GM06990 (cell line): ENCODE results near the gene MMEL1.

ENCODE experiments used
- DNase-seq: peaks from one replicate; pipeline ENCODE4 v3.0.0-alpha.2; 2011; ENCODE audit not compliant: insufficient read length; ENCODE audit errors: extremely low read depth
- H3K27me3 ChIP-seq: replicated peaks from 2 replicates; pipeline ENCODE4 v1.6.0; 2011; ENCODE audit warnings: low read length; ENCODE audit not compliant: control insufficient read depth, insufficient read depth
- H3K36me3 ChIP-seq: 2 replicates; pipeline ENCODE4 v1.5.1; 2011; ENCODE audit warnings: low read length; ENCODE audit not compliant: control insufficient read depth, insufficient read depth
- H3K4me3 ChIP-seq: replicated peaks from 2 replicates; pipeline ENCODE4 v1.5.1; 2011; ENCODE audit warnings: low read depth, mild to moderate bottlenecking, control low read depth, low read length
- TF ChIP-seq, protein P1 (sequence below): IDR thresholded peaks from 2 replicates; pipeline ENCODE4 v1.5.1; 2011; ENCODE audit warnings: low read length, control low read depth, mild to moderate bottlenecking, inconsistent platforms; ENCODE audit not compliant: insufficient read depth, poor library complexity, severe bottlenecking

MMEL1 gene

DNA sequence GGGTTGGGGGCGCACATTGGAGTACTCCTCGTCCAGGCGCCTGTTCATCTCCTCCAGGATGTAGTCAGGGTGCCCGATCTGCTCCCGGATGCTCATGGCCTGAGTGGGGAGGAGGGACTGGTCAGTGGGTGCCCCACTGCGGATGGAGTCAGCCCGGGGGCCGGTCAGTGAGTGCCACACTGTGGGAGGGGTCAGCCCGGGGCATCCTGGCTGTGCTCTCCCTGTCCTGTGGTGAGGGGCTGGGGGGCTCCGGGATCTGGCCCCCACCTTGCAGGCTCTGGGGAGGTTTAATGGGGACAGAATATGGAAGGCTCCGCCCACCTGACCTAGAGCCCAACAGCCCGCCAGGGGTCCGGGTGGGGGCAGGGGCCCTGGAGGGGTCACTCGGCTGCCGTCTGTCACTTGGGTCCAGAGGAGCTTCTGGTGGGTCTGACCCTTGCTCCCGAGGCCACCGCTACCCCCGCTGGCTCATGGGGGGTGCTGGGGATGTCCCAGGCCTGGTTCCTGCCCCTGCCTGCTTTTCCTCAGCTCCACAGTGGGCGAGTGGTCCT, 37.5 kb downstream of the MMEL1 start:
- TF ChIP-seq, protein P1, sequence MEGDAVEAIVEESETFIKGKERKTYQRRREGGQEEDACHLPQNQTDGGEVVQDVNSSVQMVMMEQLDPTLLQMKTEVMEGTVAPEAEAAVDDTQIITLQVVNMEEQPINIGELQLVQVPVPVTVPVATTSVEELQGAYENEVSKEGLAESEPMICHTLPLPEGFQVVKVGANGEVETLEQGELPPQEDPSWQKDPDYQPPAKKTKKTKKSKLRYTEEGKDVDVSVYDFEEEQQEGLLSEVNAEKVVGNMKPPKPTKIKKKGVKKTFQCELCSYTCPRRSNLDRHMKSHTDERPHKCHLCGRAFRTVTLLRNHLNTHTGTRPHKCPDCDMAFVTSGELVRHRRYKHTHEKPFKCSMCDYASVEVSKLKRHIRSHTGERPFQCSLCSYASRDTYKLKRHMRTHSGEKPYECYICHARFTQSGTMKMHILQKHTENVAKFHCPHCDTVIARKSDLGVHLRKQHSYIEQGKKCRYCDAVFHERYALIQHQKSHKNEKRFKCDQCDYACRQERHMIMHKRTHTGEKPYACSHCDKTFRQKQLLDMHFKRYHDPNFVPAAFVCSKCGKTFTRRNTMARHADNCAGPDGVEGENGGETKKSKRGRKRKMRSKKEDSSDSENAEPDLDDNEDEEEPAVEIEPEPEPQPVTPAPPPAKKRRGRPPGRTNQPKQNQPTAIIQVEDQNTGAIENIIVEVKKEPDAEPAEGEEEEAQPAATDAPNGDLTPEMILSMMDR, result no peak
- no peaks in the 10 kb centered on the region for H3K36me3 ChIP-seq
- no peaks in the 10 kb centered on the region; the same call in 1 of the 2 replicates for H3K27me3 ChIP-seq
- no peak for DNase-seq
- H3K4me3 ChIP-seq, result no peak overlapping the region

DNA sequence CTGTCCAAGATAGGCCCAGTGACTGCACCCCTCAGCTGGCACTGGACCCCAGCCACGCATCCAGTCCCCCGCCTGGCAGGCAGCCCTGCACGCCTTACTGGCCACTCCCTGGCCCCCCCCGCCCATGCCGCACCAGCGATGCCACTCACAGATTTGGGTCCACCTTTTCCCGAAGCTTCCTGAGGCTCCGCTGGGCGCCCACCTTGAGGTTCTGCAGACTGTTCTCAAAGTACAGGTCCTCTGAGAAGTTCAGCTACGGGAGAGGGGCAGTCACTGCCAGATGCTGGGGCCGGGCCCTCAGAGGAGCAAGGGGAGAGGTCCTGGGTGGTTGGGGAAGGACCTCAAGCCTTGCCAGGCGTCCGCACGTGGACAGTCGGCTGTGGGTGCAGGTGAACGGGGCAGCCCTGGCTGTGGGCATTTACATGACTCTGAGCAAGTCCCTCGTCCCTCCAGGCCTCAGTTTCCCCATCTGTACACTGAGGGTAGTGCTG, 38.1 kb downstream of the MMEL1 start:
- Histone ChIP-seq H3K4me3 (no peak overlapping the region), H3K36me3 (no peaks in the 10 kb centered on the region), H3K27me3 (no peaks in the 10 kb centered on the region; the same call in 1 of the 2 replicates)
- TF ChIP-seq, protein P1, result no peak
- no peak for DNase-seq

DNA sequence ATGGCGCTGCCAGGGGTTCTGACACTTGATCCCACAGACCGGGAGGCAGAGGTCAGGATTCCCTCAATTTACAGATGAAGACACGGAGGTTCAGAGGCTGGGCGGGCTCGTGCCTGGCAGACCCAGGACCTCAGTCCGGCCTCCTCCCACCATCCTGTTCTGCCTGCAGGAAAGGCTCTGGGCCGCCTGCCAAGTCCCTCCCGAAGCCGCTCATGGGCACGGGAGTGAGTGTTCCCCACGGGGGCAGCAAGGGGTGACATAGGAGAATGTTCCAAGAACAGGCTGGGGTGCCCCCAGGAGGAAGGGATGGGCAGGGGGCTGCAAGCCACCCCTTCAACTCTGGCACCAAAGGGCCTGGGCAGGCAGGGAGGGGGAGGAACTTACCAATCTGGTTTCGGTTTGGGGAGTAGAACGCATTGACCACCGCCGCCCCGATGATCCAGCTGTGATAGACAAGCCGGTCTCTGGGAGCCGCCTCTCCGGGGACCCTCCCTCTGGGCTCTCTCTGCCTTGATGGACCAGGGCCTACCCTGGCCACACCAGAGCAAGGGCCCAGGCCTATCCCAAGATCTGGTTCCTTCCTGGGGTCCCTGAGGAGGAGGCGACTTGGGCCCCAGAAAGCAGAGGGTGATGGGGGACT, 38.7 kb downstream of the MMEL1 start:
- H3K4me3 ChIP-seq, result no peak overlapping the region
- H3K36me3 ChIP-seq, result no peaks in the 10 kb centered on the region
- H3K27me3 ChIP-seq, result no peaks in the 10 kb centered on the region; the same call in 1 of the 2 replicates
- no peak for DNase-seq
- TF ChIP-seq, protein P1, result no peak

DNA sequence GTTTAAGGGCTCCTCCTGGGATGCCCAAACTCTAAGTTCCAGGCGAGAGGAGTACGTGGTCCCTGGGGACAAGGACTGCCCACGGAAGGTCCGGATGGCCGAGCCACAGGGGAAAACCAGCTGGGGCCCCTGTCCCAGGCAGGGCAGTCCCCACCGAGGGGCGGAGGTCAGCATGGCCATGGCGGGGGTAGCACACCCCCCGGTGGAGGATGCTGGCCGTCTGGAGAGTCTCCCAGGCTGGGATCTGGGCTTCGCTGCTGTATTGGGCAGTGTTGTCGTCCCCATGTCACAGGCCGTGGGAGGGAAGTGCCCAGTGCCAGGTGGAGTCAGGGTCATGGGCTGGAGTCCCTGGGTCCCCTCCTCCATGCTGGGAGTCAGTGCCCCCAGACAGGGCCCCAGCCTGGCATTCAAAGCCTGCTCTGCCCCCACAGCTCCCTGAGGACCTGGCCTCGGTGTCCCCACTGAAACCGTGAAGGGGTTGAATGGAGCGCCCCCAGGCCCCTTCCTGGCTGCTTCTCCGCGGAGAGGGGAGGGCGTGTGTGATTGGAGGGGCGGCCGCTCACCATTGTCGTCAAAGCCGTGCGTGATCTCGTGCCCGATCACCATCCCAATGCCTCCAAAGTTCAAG, 39.5 kb downstream of the MMEL1 start:
- Histone ChIP-seq H3K4me3 (no peak overlapping the region), H3K27me3 (no peaks in the 10 kb centered on the region; the same call in 1 of the 2 replicates), H3K36me3 (no peaks in the 10 kb centered on the region)
- DNase-seq, result no peak
- TF ChIP-seq, protein P1, result no peak

DNA sequence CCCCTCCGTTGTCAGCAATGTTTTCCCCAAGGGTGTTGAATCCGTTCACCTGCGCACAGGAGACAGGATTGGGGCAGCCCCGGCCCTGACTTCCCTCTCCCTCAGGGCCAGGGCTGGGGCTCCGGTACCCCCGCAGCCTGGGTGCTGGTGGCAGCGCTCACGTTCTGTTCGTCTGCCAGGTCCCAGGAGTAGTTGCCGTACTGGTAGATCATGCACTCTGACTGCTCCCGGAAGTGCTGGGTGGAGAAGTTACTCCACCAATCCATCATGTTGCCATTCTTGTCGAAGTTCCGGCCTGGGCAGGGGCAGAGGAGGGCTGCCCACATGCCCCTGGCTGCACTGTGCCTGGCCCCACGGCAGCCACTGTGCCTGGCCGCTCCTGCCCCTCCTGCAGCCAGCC, 40.1 kb downstream of the MMEL1 start:
- TF ChIP-seq, protein P1, result no peak
- no peaks in the 10 kb centered on the region; the same call in 1 of the 2 replicates for H3K27me3 ChIP-seq
- no peak for DNase-seq

More for the DNA sequence above, 40.1 kb downstream of the MMEL1 start:
- Histone ChIP-seq H3K4me3 (no peak overlapping the region), H3K36me3 (no peaks in the 10 kb centered on the region)
